Mesendoderm (in vitro differentiated cells): Measurements from ENCODE around the gene PKP3.

Source experiments
- DNase-seq: peaks from one replicate; pipeline ENCODE4 v3.0.0; 2013
- H2AK5ac ChIP-seq: 2 replicates; pipeline ENCODE4 v1.6.1; 2013; ENCODE audit warnings: low read length, inconsistent platforms
- H2BK120ac ChIP-seq: 2 replicates; pipeline ENCODE4 v1.6.1; 2013; ENCODE audit warnings: low read depth, mild to moderate bottlenecking, low read length, moderate library complexity, mixed read lengths
- H2BK15ac ChIP-seq: replicated peaks from 2 replicates; pipeline ENCODE4 v1.6.1; 2013; ENCODE audit warnings: low read depth, mild to moderate bottlenecking, moderate library complexity
- H2BK5ac ChIP-seq: 2 replicates; pipeline ENCODE4 v1.6.1; 2013; ENCODE audit warnings: low read length, inconsistent platforms
- H3K18ac ChIP-seq: 2 replicates; pipeline ENCODE4 v1.6.1; 2013; ENCODE audit warnings: mild to moderate bottlenecking, low read length, mixed read lengths
- H3K23ac ChIP-seq: one replicate; pipeline ENCODE4 v1.6.1; 2013; ENCODE audit warnings: low read length
- H3K27ac ChIP-seq: 2 replicates; pipeline ENCODE4 v1.5.1; 2013; ENCODE audit warnings: low read depth, mild to moderate bottlenecking, inconsistent platforms, low read length, moderate library complexity
- H3K27me3 ChIP-seq: 2 replicates; pipeline ENCODE4 v1.6.1; 2013; ENCODE audit warnings: low read length, control low read depth, mild to moderate bottlenecking, inconsistent platforms; ENCODE audit not compliant: insufficient read depth, poor library complexity
- H3K36me3 ChIP-seq: 2 replicates; pipeline ENCODE4 v1.6.1; 2013; ENCODE audit warnings: low read length, inconsistent platforms; ENCODE audit not compliant: control insufficient read depth, insufficient read depth
- H3K4ac ChIP-seq: one replicate; pipeline ENCODE4 v1.6.1; 2013; ENCODE audit warnings: low read depth, mild to moderate bottlenecking, low read length, moderate library complexity
- H3K4me1 ChIP-seq: 2 replicates; pipeline ENCODE4 v1.6.1; 2013; ENCODE audit warnings: low read depth, low read length, inconsistent platforms; ENCODE audit not compliant: control insufficient read depth
- H3K4me2 ChIP-seq: 2 replicates; pipeline ENCODE4 v1.6.1; 2013; ENCODE audit warnings: low read length
- H3K4me3 ChIP-seq: 2 replicates; pipeline ENCODE4 v1.5.1; 2013; ENCODE audit warnings: mild to moderate bottlenecking, low read length
- H3K56ac ChIP-seq: one replicate; pipeline ENCODE4 v1.6.1; 2013; ENCODE audit warnings: low read length
- H3K79me1 ChIP-seq: 2 replicates; pipeline ENCODE4 v1.6.1; 2013; ENCODE audit warnings: low read length, inconsistent platforms
- H3K79me2 ChIP-seq: 2 replicates; pipeline ENCODE4 v1.6.1; 2013; ENCODE audit warnings: mild to moderate bottlenecking, low read length; ENCODE audit not compliant: control insufficient read depth, insufficient read depth
- H3K9ac ChIP-seq: 2 replicates; pipeline ENCODE4 v1.6.1; 2013; ENCODE audit warnings: low read length, inconsistent platforms
- H4K5ac ChIP-seq: one replicate; pipeline ENCODE4 v1.6.1; 2013; ENCODE audit warnings: low read length
- H4K8ac ChIP-seq: one replicate; pipeline ENCODE4 v1.6.1; 2013; ENCODE audit warnings: low read depth, mild to moderate bottlenecking, control low read depth, low read length, moderate library complexity
- WGBS: extraction: QIAGEN DNeasy Blood & Tissue Kit; methylation state at CpG from one replicate; pipeline ENCODE4 v1.1.7; 2013; ENCODE audit warnings: low lambda C conversion rate, missing lambda C conversion rate; ENCODE audit not compliant: insufficient coverage; ENCODE audit errors: extremely low coverage; 5-methylcytosine and 5-hydroxymethylcytosine counted together

The PKP3 gene

GRCh38 chr11:419248-420005 lies 25.4 kb downstream of the PKP3 start:
- no peaks in the 10 kb centered on the region for H3K79me2 ChIP-seq
- no peak overlapping the region for H3K4me3 ChIP-seq
- H3K79me1 ChIP-seq: no peaks in the 10 kb centered on the region
- H2BK15ac ChIP-seq: no peak overlapping the region
- no peak overlapping the region for H2BK120ac ChIP-seq
- no CpG with 5 or more reads among the region's 20 CpGs for WGBS
- H3K36me3 ChIP-seq: no peaks in the 10 kb centered on the region
- no peak overlapping the region for H3K4me2 ChIP-seq
- no peak overlapping the region for H4K8ac ChIP-seq
- no peak overlapping the region for H3K27ac ChIP-seq
- no peak overlapping the region for H3K18ac ChIP-seq
- H2BK5ac ChIP-seq: no peak overlapping the region
- no peaks in the 10 kb centered on the region for H3K4me1 ChIP-seq
- no peak overlapping the region for H3K56ac ChIP-seq
- no peak overlapping the region for H3K23ac ChIP-seq
- H4K5ac ChIP-seq: no peak overlapping the region
- H3K27me3 ChIP-seq: no peaks in the 10 kb centered on the region
- H2AK5ac ChIP-seq: no peak overlapping the region
- H3K9ac ChIP-seq: no peak overlapping the region
- DNase-seq: no peak
- H3K4ac ChIP-seq: no peak overlapping the region

GRCh38 chr11:420054-420910 lies 26.3 kb downstream of the PKP3 start:
- no peak overlapping the region for H3K56ac ChIP-seq
- DNase-seq: no peak
- no peaks in the 10 kb centered on the region for H3K79me1 ChIP-seq
- no peak overlapping the region for H2BK15ac ChIP-seq
- H3K4me3 ChIP-seq: no peak overlapping the region
- no peak overlapping the region for H3K23ac ChIP-seq
- no peak overlapping the region for H2BK5ac ChIP-seq
- no peak overlapping the region for H3K27ac ChIP-seq
- H3K27me3 ChIP-seq: no peaks in the 10 kb centered on the region
- H4K8ac ChIP-seq: no peak overlapping the region
- no peak overlapping the region for H3K4ac ChIP-seq
- H3K18ac ChIP-seq: no peak overlapping the region
- H2BK120ac ChIP-seq: no peak overlapping the region
- H3K9ac ChIP-seq: no peak overlapping the region
- no peak overlapping the region for H4K5ac ChIP-seq
- H3K36me3 ChIP-seq: no peaks in the 10 kb centered on the region
- no peak overlapping the region for H2AK5ac ChIP-seq
- no CpG with 5 or more reads among the region's 71 CpGs for WGBS
- H3K4me2 ChIP-seq: no peak overlapping the region
- no peaks in the 10 kb centered on the region for H3K79me2 ChIP-seq
- H3K4me1 ChIP-seq: no peaks in the 10 kb centered on the region

- no peak overlapping the region for H3K4me3 ChIP-seq
- H3K9ac ChIP-seq: no peak overlapping the region
- no peak overlapping the region for H4K5ac ChIP-seq
- no peak overlapping the region for H3K56ac ChIP-seq
- no peaks in the 10 kb centered on the region for H3K27me3 ChIP-seq
- H3K36me3 ChIP-seq: no peaks in the 10 kb centered on the region
- no peak overlapping the region for H4K8ac ChIP-seq
- H2AK5ac ChIP-seq: no peak overlapping the region
- H3K23ac ChIP-seq: no peak overlapping the region
- no peak overlapping the region for H2BK5ac ChIP-seq
- H3K27ac ChIP-seq: no peak overlapping the region
- H3K4me1 ChIP-seq: no peaks in the 10 kb centered on the region
- no peak overlapping the region for H2BK15ac ChIP-seq
- no peaks in the 10 kb centered on the region for H3K79me2 ChIP-seq
- no peak overlapping the region for H3K18ac ChIP-seq
- H3K4ac ChIP-seq: no peak overlapping the region
- H3K79me1 ChIP-seq: no peaks in the 10 kb centered on the region
- no peak overlapping the region for H2BK120ac ChIP-seq
- no CpG with 5 or more reads among the region's 21 CpGs for whole genome bisulfite sequencing
- no peak overlapping the region for H3K4me2 ChIP-seq
- no peak for DNase-seq
Observed at GRCh38 chr11:420911-421321, 26.9 kb downstream of the PKP3 start.

GRCh38 chr11:422249-422656 lies 28.2 kb downstream of the PKP3 start:
- Histone ChIP-seq H4K8ac (no peak overlapping the region), H3K79me1 (no peaks in the 10 kb centered on the region), H3K27me3 (no peaks in the 10 kb centered on the region), H4K5ac (no peak overlapping the region), H2BK120ac (no peak overlapping the region), H3K4me1 (no peaks in the 10 kb centered on the region), H3K18ac (no peak overlapping the region), H3K56ac (no peak overlapping the region), H3K36me3 (no peaks in the 10 kb centered on the region), H2BK5ac (no peak overlapping the region), H3K4ac (no peak overlapping the region), H3K9ac (no peak overlapping the region), H3K79me2 (no peaks in the 10 kb centered on the region), H2BK15ac (no peak overlapping the region), H3K4me2 (no peak overlapping the region), H3K27ac (no peak overlapping the region), H3K4me3 (no peak overlapping the region), H2AK5ac (no peak overlapping the region), H3K23ac (no peak overlapping the region)
- peak; percentile 73 for DNase-seq
- no CpG with 5 or more reads among the region's 10 CpGs for WGBS

GRCh38 chr11:424232-424631 lies 30.2 kb downstream of the PKP3 start:
- Histone ChIP-seq H2BK120ac (no peak overlapping the region), H3K18ac (no peak overlapping the region), H3K79me1 (no peaks in the 10 kb centered on the region), H3K4me3 (no peak overlapping the region), H3K36me3 (no peaks in the 10 kb centered on the region), H2BK5ac (no peak overlapping the region), H3K4me1 (no peaks in the 10 kb centered on the region), H4K5ac (no peak overlapping the region), H3K56ac (no peak overlapping the region), H3K27ac (no peak overlapping the region), H3K79me2 (no peaks in the 10 kb centered on the region), H4K8ac (no peak overlapping the region), H3K4ac (no peak overlapping the region), H3K27me3 (no peaks in the 10 kb centered on the region), H2BK15ac (no peak overlapping the region), H2AK5ac (no peak overlapping the region), H3K23ac (no peak overlapping the region), H3K9ac (no peak overlapping the region), H3K4me2 (no peak overlapping the region)
- WGBS: no CpG with 5 or more reads among the region's 4 CpGs
- no peak for DNase-seq
